Measurements from ENCODE around the gene CNN3.

DNA sequence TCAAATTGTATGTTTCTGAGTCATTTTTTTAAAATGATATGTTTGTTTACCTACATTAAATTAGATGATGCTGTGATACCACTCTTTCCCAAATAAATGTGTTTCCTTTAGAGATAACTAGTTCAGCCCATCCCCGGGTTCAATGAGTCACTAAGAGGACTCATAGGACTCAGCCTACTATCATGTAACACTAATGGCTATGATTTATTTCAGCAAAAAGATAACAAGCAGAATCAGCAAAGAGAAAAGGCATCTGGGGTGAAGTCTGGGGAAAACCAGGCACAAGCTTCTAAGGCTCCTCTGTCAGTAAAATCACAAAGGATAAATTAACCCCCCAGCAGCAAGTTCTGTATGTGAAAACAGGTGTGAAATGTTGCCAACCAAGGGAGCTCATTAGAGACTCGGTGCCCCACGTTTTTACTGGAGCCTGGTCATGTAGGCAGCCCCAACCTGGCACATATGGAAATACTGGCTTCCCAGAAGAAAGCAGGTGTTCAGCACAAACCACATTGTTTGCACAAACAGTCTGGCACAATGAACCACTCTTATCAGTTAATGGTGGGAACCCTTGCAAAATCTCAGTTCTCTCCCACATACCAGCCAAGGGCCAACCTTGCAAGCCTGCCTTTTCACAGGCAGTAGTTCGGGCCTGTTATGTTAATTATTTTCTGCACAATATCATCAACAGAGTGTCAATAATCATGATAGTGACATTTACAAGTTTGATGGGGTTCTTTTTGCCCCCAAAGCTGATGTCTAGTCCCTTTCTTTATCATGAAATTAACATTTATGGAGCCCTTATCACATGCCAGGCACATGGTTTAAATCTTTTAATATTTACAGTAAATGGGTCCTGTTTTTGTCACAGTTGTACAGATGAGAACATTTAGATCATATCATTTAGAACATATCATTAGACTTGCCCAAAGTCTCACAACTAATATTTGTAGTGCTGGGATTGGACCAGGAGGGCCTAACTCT lies 23.1 kb upstream of the CNN3 start:
- TF ChIP-seq, protein P1, sequence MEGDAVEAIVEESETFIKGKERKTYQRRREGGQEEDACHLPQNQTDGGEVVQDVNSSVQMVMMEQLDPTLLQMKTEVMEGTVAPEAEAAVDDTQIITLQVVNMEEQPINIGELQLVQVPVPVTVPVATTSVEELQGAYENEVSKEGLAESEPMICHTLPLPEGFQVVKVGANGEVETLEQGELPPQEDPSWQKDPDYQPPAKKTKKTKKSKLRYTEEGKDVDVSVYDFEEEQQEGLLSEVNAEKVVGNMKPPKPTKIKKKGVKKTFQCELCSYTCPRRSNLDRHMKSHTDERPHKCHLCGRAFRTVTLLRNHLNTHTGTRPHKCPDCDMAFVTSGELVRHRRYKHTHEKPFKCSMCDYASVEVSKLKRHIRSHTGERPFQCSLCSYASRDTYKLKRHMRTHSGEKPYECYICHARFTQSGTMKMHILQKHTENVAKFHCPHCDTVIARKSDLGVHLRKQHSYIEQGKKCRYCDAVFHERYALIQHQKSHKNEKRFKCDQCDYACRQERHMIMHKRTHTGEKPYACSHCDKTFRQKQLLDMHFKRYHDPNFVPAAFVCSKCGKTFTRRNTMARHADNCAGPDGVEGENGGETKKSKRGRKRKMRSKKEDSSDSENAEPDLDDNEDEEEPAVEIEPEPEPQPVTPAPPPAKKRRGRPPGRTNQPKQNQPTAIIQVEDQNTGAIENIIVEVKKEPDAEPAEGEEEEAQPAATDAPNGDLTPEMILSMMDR (IDR thresholded peaks at IDR 0.05; ENCODE audit: extremely low read depth in 1 of 2, insufficient read depth in 1 of 2, low read depth in 1 of 2, low read length in 2 of 2) = no peak
- TF ChIP-seq POLR2A (IDR thresholded peaks at IDR 0.05; ENCODE audit: low read depth, low read length) = no peak

All from endothelial cell of umbilical vein (primary cell).